Keratinocyte (primary cell): Measurements from ENCODE around the gene PNLDC1. TPM values are rescaled to one million over a fixed set of nuclear protein-coding genes. Genes with fewer than 3 reads are reported as not detected.

Experiments used
- DNase-seq: peaks from one replicate; pipeline ENCODE4 v3.0.0-alpha.2; 2011; ENCODE audit warnings: low read depth, missing footprints, low spot score
- FAIRE-seq: peaks from 2 replicates; lab custom pipeline; 2011; peaks lifted over from hg19 to GRCh38; lab: Jason Lieb, UNC
- H2AFZ ChIP-seq: 2 replicates; pipeline ENCODE4 v1.6.0; 2012; ENCODE audit warnings: low read length, control low read depth, inconsistent platforms; ENCODE audit not compliant: control insufficient read depth
- H3K27ac ChIP-seq: 2 replicates; pipeline ENCODE4 v1.5.1; 2011; ENCODE audit warnings: low read length; ENCODE audit not compliant: control insufficient read depth, insufficient read depth
- H3K27me3 ChIP-seq: 3 replicates; pipeline ENCODE4 v1.6.0; 2011; ENCODE audit warnings: low read length; ENCODE audit not compliant: control insufficient read depth, insufficient read depth; ENCODE audit errors: extremely low read depth
- H3K36me3 ChIP-seq, 2 experiments: 2 replicates in 1 of 2; 3 replicates in 1 of 2; pipeline ENCODE4 v1.5.1; 2011; ENCODE audit warnings: low read length in 2 of 2, mild to moderate bottlenecking in 1 of 2; ENCODE audit not compliant: control insufficient read depth in 2 of 2, insufficient read depth in 2 of 2; ENCODE audit errors: extremely low read depth in 1 of 2
- H3K4me1 ChIP-seq: 3 replicates; pipeline ENCODE4 v1.5.1; 2011; ENCODE audit warnings: low read length; ENCODE audit not compliant: control insufficient read depth, insufficient read depth; ENCODE audit errors: extremely low read depth
- H3K4me2 ChIP-seq: 3 replicates; pipeline ENCODE4 v1.6.0; 2011; ENCODE audit warnings: low read depth, low read length; ENCODE audit not compliant: control insufficient read depth, insufficient read depth; ENCODE audit errors: extremely low read depth
- H3K4me3 ChIP-seq, 3 experiments: fragments of 200-600 bp in 1 of 3; sonication (generic) in 1 of 3; 2 replicates in 2 of 3; 3 replicates in 1 of 3; pipeline ENCODE4 v1.5.1; 2011 to 2016; ENCODE audit warnings: low read length in 3 of 3, mild to moderate bottlenecking in 3 of 3, control low read depth in 2 of 3, inconsistent platforms in 1 of 3, low read depth in 1 of 3, mixed read lengths in 1 of 3, mixed run types in 1 of 3, moderate library complexity in 1 of 3; ENCODE audit not compliant: control insufficient read depth in 2 of 3, insufficient read depth in 2 of 3; ENCODE audit errors: extremely low read depth in 1 of 3
- H3K79me2 ChIP-seq: 2 replicates; pipeline ENCODE4 v1.6.0; 2012; ENCODE audit warnings: low read length; ENCODE audit not compliant: control insufficient read depth, insufficient read depth
- H3K9ac ChIP-seq: 3 replicates; pipeline ENCODE4 v1.6.0; 2011; ENCODE audit warnings: low read length; ENCODE audit not compliant: control insufficient read depth, insufficient read depth; ENCODE audit errors: extremely low read depth
- H3K9me1 ChIP-seq: 3 replicates; pipeline ENCODE4 v1.6.0; 2011; ENCODE audit warnings: low read length; ENCODE audit not compliant: control insufficient read depth, insufficient read depth; ENCODE audit errors: extremely low read depth
- H3K9me3 ChIP-seq: 2 replicates; pipeline ENCODE4 v1.5.1; 2012; ENCODE audit warnings: low read depth, low read length; ENCODE audit not compliant: control insufficient read depth
- H4K20me1 ChIP-seq: 3 replicates; pipeline ENCODE4 v1.6.0; 2011; ENCODE audit warnings: low read length; ENCODE audit not compliant: control insufficient read depth, insufficient read depth; ENCODE audit errors: extremely low read depth
- EZH2 ChIP-seq: IDR thresholded peaks from one replicate; pipeline ENCODE4 v1.6.1; 2012; ENCODE audit warnings: inconsistent platforms, mild to moderate bottlenecking, low read length, moderate library complexity
- dilution Hi-C: fragments of 300-500 bp; cut with MboI; formaldehyde crosslinking; loops from one replicate; pipeline ENCODE4 v1.7.0; 2020; ENCODE audit warnings: low sequenced_read_pairs; ENCODE audit not compliant: extremely low pct_ligation_motif_present
- polyA plus RNA-seq, 5 experiments: library from polyadenylated mRNA; depleted of rRNA in 3 of 5; stranded (reverse) in 3 of 5; stranded (forward) in 1 of 5; unstranded in 1 of 5; fragments of >200 nt; gene quantifications; 1 replicate in 1 of 5; 2 replicates in 3 of 5; 3 replicates in 1 of 5; pipeline versions ENCODE4 v1.2.1 to v1.2.3, GENCODE V29; 2011 to 2012; ENCODE audit warnings: missing spikeins in 2 of 5, low read depth in 1 of 5, low replicate concordance in 1 of 5
- TF ChIP-seq, protein P1 (sequence below), 3 experiments: IDR thresholded peaks in 1 of 3; conservative IDR thresholded peaks in 1 of 3; optimal IDR thresholded peaks in 1 of 3; 2 replicates in 2 of 3; 3 replicates in 1 of 3; pipeline versions ENCODE3 to v1.5.1; 2011; ENCODE audit warnings: low read length in 3 of 3, mild to moderate bottlenecking in 3 of 3, moderate library complexity in 2 of 3, control low read depth in 1 of 3, inconsistent platforms in 1 of 3; ENCODE audit not compliant: insufficient read depth in 2 of 3; ENCODE audit errors: extremely low read depth in 1 of 3

The PNLDC1 gene
- polyA plus RNA-seq, 1 donor (not counting 4 experiments of a cell fraction or from before 2014, with no cell fraction given): 0.14 TPM

GRCh38 chr6:159852877-159853276 lies 52.8 kb downstream of the PNLDC1 start:
- DNase-seq (no peak), FAIRE-seq (no peak)
- Histone ChIP-seq H3K27me3 (no peaks in the 10 kb centered on the region), H3K9me1 (no peaks in the 10 kb centered on the region), H4K20me1 (no peaks in the 10 kb centered on the region), H3K4me1 (no peaks in the 10 kb centered on the region), H3K27ac (no peak overlapping the region), H2AFZ (no peak overlapping the region), H3K9ac (no peak overlapping the region), H3K79me2 (no peaks in the 10 kb centered on the region), H3K9me3 (no peaks in the 10 kb centered on the region), H3K4me3 (no peak overlapping the region), H3K4me2 (no peak overlapping the region), H3K36me3 (no peaks in the 10 kb centered on the region)
- dilution Hi-C loops: no loop called here
- no peak for TF ChIP-seq EZH2
- TF ChIP-seq, protein P1, sequence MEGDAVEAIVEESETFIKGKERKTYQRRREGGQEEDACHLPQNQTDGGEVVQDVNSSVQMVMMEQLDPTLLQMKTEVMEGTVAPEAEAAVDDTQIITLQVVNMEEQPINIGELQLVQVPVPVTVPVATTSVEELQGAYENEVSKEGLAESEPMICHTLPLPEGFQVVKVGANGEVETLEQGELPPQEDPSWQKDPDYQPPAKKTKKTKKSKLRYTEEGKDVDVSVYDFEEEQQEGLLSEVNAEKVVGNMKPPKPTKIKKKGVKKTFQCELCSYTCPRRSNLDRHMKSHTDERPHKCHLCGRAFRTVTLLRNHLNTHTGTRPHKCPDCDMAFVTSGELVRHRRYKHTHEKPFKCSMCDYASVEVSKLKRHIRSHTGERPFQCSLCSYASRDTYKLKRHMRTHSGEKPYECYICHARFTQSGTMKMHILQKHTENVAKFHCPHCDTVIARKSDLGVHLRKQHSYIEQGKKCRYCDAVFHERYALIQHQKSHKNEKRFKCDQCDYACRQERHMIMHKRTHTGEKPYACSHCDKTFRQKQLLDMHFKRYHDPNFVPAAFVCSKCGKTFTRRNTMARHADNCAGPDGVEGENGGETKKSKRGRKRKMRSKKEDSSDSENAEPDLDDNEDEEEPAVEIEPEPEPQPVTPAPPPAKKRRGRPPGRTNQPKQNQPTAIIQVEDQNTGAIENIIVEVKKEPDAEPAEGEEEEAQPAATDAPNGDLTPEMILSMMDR (optimal IDR thresholded peaks at IDR 0.05 in 1 of 3, IDR thresholded peaks at IDR 0.05 in 1 of 3, conservative IDR thresholded peaks at IDR 0.05 in 1 of 3; ENCODE audit: extremely low read depth in 1 of 3, insufficient read depth in 2 of 3, low read length in 3 of 3): peak; percentile 19 to 37 (median 33)

GRCh38 chr6:159853754-159854153 lies 53.7 kb downstream of the PNLDC1 start:
- no peaks in the 10 kb centered on the region for H4K20me1 ChIP-seq
- TF ChIP-seq, protein P1 (optimal IDR thresholded peaks at IDR 0.05 in 1 of 3, IDR thresholded peaks at IDR 0.05 in 1 of 3, conservative IDR thresholded peaks at IDR 0.05 in 1 of 3; ENCODE audit: extremely low read depth in 1 of 3, insufficient read depth in 2 of 3, low read length in 3 of 3): no peak
- no peak for TF ChIP-seq EZH2
- DNase-seq: no peak
- FAIRE-seq: no peak
- no peaks in the 10 kb centered on the region for H3K4me1 ChIP-seq
- no peaks in the 10 kb centered on the region for H3K9me3 ChIP-seq
- no peak overlapping the region for H2AFZ ChIP-seq
- no peaks in the 10 kb centered on the region for H3K79me2 ChIP-seq
- H3K9ac ChIP-seq: no peak overlapping the region
- H3K9me1 ChIP-seq: no peaks in the 10 kb centered on the region
- dilution Hi-C loops: no loop called here
- H3K27me3 ChIP-seq: no peaks in the 10 kb centered on the region
- H3K27ac ChIP-seq: no peak overlapping the region
- H3K36me3 ChIP-seq: no peaks in the 10 kb centered on the region
- H3K4me2 ChIP-seq: no peak overlapping the region
- H3K4me3 ChIP-seq: no peak overlapping the region
